ENCODE results near the gene MYLK4.

GRCh38 chr6:2705256-2705655, 45.5 kb downstream of the MYLK4 start:
- TF ChIP-seq CTCF (IDR thresholded peaks at IDR 0.05) (no peak), ZFX (IDR thresholded peaks at IDR 0.05; ENCODE audit: borderline replicate concordance) (no peak)
